GM19395 (cell line): ENCODE measurements around the gene AGPAT4.
"Not testable (repeated sequence)": the region's sequence is repeated elsewhere in the genome, so short reads cannot be mapped to it uniquely, and the experiment has no call there.

ENCODE experiments used
- ATAC-seq: cut with Tn5 transposase; IDR thresholded peaks from one replicate; pipeline ENCODE4 v1.9.1; 2021; ENCODE audit warnings: mild to moderate bottlenecking, moderate library complexity; ENCODE audit not compliant: unreplicated experiment

AGPAT4 gene

GRCh38 chr6:161123319-161123718, 150.5 kb downstream of the AGPAT4 start:
- ATAC-seq = not testable (repeated sequence)

DNA sequence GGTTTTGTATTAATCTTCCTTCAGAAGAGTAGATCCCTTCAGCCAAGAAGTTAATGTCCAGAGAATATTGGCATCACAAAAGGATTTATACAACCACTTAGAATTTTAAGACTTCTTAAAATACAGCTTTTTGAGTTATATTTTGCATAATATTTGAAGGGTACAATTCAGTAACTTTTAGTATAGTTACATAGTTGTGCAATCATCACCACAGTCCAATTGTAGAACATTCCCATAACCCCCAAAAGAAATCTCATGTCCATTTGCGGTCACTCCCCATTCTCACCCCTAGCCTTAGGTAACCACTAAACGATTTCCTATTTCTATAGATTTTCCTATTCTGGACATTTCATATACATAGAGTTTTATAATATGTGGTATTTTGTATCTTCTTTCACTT, 155.9 kb downstream of the AGPAT4 start:
- no peak for ATAC-seq

DNA sequence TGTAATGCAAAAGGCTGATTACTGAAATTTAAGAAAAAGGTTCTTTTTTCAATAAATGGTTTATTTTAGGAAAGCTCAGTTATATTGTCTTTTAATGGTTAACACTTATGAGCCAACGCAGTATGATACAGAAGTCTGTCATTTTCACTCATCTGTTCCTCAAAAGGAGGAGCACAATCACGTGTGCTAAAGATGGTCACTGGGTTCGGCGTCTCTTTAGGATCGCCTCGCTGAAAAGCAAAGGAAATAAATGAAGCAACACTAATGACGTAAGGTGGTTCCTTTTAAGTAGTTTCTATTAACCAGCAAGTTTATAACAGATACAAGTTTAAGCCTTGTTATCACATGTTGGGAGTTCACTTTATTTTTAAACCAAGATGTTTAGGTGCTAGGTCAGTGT, 156.6 kb downstream of the AGPAT4 start:
- ATAC-seq = no peak

- ATAC-seq = no peak
These were observed 157.3 kb downstream of the AGPAT4 start for GRCh38 chr6:161116554-161116953.

DNA sequence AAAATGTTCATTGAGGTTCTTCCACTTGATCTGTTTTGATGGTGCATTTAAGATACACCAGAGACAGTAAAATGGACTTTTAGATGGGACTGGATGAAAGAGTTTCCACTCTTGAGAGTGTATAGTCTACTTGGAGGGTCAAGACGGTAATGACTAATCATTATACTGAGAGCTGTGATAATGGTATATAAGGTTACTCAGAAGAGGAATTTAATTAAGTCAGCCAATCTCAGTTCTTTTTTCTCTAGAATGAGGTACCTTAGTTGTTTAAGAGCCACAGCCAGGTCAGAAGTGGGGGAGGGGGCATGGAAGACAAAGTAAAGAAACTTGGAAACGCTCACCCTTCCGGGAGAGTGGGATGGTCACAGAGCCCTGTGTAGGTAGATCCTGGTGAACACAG, 158.4 kb downstream of the AGPAT4 start:
- ATAC-seq = no peak

GRCh38 chr6:161111261-161111660, 162.6 kb downstream of the AGPAT4 start:
- ATAC-seq = no peak

DNA sequence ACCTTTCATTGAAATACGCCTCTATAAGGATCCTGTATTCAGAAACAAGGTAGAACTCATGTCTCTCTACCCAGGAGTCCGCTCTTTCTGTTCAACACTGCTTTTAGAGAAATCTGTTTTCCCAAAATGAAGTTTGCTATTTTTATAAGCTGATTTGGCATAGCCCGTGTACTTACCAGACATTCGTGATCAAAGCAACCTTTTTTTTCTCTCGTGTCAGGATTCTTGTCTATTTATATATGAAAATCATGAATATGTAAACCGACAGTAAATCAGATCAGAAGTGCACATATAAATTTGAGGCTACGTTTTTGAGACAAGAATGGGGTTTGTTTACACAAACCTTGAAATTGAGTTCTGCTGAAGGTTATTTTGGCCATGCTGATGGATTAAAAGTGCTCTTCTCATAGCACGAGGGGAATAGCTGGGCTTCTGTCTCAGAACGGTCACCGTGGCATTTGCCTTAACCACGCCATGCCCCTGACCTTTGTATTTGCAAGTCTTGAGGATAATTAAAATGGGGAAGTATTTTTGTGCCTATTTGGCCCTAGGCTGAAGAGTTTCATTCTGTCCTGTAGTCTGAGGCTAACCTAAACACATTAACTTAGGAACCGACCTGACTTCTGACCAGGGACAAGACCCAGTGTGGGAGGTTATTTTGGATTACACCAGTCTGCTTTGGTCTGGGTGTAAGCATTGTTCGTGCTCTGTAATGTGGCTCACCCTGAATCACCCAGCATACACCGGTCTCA, 163.7 kb downstream of the AGPAT4 start:
- no peak for ATAC-seq

GRCh38 chr6:161109366-161109765, 164.5 kb downstream of the AGPAT4 start:
- ATAC-seq = no peak

- no peak for ATAC-seq
These were observed 164.9 kb downstream of the AGPAT4 start for GRCh38 chr6:161108916-161109315.

DNA sequence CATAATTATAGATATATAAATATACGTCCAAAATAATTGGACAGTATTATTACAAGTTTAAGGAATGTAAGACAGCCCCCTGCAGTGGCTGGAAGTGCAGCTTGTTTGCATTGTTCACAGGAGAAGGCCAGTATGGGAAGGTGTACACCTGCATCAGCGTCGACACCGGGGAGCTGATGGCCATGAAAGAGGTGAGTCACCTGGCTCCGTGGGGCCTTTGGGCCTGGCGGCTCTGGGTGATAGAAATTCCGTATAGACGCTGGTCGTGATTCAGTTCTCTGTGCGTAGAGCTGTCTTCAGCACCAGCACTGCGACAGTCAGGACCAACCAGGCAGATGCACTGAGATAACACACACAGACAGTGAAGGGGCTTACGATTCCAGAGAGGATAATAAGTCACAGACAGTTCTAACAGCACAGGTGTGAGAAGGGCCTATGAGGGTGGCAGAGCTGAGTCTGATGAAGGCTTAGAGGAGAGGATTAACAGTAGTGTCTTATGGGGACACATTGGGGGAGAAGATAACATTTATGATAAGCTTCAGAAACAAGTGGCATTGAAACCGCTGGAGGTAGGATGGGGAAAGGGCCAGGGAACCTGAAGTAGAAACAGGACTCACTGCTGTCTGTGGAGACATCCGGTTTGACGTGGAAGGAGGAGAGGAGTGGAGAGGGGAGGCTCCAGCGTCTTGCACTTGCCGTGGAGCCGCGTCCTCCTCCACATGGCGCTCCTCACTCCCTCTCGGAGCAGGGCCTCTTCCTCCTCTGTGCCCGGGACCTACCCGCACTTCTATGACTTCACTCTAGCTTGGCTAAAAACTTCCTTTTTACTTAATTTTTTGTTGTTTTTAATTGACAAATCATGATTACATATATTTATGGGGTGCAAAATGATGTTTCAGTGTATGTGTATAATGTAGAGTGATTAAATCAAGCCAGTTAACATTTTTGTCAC, 165.8 kb downstream of the AGPAT4 start:
- no peak for ATAC-seq

- ATAC-seq = no peak
These were observed 168.5 kb downstream of the AGPAT4 start for GRCh38 chr6:161105408-161105807.

- ATAC-seq = no peak
These were observed 168.9 kb downstream of the AGPAT4 start for GRCh38 chr6:161104966-161105365.

DNA sequence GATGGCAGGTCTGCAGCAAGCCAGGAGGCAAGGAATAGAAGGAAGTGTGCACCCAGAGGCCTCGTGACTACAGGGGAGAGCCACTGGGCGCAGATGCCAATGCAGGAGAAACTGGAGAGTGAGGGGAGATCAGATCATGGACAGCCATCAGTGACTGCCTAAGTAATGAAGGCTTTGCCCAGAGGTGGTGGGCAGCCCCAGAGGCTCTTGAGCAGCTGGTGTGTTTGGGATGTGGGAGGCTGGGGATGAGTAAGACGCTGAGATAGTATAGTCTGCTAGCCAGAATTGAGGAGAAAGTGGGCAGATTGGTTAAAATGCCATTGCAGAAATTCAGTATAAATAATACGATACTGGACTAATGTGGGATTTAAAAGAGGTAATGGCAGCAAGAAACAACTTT, 170.4 kb downstream of the AGPAT4 start:
- ATAC-seq = no peak

DNA sequence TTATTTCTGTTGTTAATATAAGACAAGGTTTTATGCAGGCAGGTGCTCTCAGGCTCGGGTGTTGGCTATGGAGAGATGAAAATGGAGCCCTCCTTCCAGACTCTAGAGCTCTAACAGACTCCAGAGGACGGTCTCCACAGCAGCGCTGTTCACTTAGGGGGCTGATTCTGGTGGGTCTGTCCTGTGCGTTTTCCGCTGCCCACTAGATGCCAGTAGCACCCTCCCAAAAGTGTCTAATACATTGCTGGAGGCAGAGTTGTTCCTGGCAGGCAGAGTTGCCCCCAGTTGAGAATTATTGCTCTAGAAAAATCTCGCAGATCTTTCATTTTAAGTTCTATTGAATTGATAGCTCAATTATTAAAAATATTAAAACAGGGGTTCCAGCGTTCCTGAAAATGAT, 172.3 kb downstream of the AGPAT4 start:
- no peak for ATAC-seq

- ATAC-seq = no peak
These were observed 173.8 kb downstream of the AGPAT4 start for GRCh38 chr6:161100072-161100471.

GRCh38 chr6:161095916-161096315, 177.9 kb downstream of the AGPAT4 start:
- ATAC-seq = no peak

GRCh38 chr6:161094955-161095354, 178.9 kb downstream of the AGPAT4 start:
- no peak for ATAC-seq

- ATAC-seq = no peak
These were observed 181.7 kb downstream of the AGPAT4 start for GRCh38 chr6:161091972-161092701.

DNA sequence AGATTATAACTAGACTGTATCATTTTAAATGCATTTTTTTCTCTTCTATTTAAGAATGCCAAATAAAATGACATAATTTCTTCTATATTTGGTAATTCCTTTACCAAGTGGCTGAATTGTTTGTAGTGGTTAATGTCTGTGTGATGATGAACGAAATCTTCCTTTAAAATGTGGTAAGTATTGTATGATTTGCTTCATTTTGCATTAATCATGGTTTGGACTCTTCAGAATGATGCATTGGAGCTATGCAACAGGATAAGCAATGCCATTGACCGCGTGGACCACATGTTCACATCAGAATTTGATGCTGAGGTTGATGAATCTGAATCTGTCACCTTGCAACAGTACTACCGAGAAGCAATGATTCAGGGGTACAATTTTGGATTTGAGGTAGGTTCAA, 182.7 kb downstream of the AGPAT4 start:
- no peak for ATAC-seq

GRCh38 chr6:161088676-161089328, 185.1 kb downstream of the AGPAT4 start:
- no peak for ATAC-seq

DNA sequence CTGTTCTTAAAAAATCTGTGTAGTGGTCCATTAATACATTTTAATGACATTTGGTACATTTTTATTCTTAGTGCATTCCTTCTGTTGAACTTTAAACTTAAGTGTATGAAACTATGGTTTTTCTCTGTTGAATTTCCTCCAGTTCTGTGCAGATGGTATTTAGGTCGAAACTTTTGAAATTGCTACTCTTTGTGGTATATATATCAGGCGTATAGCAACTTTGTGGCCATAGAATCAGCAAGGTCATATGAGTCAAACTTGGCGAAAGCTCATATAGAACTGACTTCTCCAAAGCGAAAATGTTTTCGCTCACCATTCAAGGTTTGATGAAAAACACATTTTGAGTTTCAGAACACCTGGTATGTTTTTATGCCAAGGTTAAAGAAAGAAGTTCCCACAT, 188.6 kb downstream of the AGPAT4 start:
- ATAC-seq = no peak
